ENCODE results near the gene RAB29.

RAB29 gene

DNA sequence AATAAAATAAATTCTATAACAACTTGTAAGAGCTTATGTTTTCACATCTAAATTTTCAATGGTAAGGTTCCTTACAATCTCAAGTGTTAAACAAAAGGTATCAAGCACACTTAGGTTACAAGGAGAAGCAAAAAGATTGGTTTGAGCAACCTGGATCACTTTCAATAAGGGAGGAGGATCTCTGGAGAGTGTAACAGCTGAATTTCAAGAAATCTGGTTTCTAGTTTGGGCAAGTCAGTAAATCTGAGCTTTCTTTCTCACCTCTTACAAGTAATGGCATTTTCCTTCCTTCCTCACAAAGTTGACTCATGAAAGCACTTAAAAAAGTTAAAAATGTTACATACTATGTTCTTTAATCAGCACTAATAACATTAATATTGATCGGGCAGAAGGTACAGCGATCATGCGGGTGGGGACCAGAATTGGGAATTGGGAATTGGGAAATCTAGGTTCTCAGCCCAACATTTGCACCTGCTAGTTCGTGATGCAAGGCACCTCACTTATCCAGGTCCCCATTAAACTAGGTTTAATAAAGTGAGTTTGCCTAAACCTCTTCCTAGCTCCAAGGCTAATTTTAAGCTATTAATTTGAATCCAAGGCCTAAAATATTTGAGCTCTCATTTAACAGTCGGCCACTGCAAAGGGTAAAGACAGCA, 28.4 kb downstream of the RAB29 start:
- Histone ChIP-seq H3K36me3 (no peaks in the 10 kb centered on the region), H3K4me3 (ENCODE audit: low read depth in 1 of 2, low read length in 1 of 2) (no peak overlapping the region), H3K4me1 (ENCODE audit: control insufficient read depth in 1 of 2, insufficient read depth in 1 of 2, low read depth in 1 of 2, low read length in 1 of 2) (peaks cover 12 to 15% of the 10 kb centered on the region in 2 experiments), H3K27me3 (no peaks in the 10 kb centered on the region), H3K27ac (peak overlapping the region; percentile 4), H3K9me3 (no peaks in the 10 kb centered on the region)
- no peak for TF ChIP-seq CTCF (IDR thresholded peaks at IDR 0.05)

DNA sequence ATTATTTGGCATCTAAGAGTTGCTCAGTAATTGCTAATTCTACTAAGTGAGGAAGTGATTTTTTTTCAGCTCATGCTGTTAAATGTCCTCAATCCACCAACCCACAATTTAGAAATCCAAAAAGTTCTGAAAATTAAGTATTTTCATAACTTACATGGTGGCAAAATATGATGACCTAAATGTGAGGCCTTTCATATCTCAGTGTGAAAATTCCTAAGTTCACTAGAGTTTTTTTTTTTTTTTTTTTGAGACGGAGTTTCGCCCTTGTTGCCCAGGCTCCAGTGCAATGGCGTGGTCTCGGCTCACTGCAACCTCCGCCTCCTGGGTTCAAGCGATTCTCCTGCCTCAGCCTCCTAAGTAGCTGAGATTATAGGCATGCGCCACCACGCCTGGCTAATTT, 30.9 kb downstream of the RAB29 start:
- H3K9me3 ChIP-seq: no peaks in the 10 kb centered on the region
- no peak overlapping the region for H3K27ac ChIP-seq
- TF ChIP-seq CTCF (IDR thresholded peaks at IDR 0.05): no peak
- H3K4me1 ChIP-seq (ENCODE audit: control insufficient read depth in 1 of 2, insufficient read depth in 1 of 2, low read depth in 1 of 2, low read length in 1 of 2): peaks cover 7 to 9% of the 10 kb centered on the region in 2 experiments
- no peaks in the 10 kb centered on the region for H3K36me3 ChIP-seq
- no peaks in the 10 kb centered on the region for H3K27me3 ChIP-seq
- H3K4me3 ChIP-seq (ENCODE audit: low read depth in 1 of 2, low read length in 1 of 2): no peak overlapping the region

- Histone ChIP-seq H3K27me3 (no peaks in the 10 kb centered on the region), H3K4me1 (ENCODE audit: control insufficient read depth in 1 of 2, insufficient read depth in 1 of 2, low read depth in 1 of 2, low read length in 1 of 2) (peaks cover 7 to 9% of the 10 kb centered on the region in 2 experiments), H3K4me3 (ENCODE audit: low read depth in 1 of 2, low read length in 1 of 2) (no peak overlapping the region), H3K36me3 (no peaks in the 10 kb centered on the region), H3K27ac (no peak overlapping the region), H3K9me3 (no peaks in the 10 kb centered on the region)
- TF ChIP-seq CTCF (IDR thresholded peaks at IDR 0.05): no peak
Measured at GRCh38 chr1:205743977-205744376, 31.3 kb downstream of the RAB29 start.

DNA sequence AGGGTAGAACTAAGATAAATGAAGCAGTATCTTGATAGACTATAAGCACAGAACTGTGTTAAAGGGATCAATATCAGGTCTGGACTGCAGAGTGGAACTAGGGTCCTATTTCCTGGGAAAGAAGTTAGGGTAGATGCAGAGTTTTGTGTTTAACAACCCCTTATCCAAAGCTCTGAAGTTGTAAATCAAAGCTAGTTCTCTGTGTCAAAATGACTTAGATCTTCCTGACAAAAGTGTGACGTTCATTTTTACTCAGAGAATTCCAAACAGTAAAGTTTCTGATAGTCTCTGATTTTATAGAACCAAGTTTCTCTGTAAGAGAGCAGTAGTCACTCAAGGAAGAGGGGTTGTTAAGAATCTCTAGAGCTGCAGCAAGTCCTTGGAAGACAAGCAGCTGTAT, 33.6 kb downstream of the RAB29 start:
- no peaks in the 10 kb centered on the region for H3K9me3 ChIP-seq
- no peaks in the 10 kb centered on the region for H3K36me3 ChIP-seq
- TF ChIP-seq CTCF (IDR thresholded peaks at IDR 0.05): no peak
- no peak overlapping the region for H3K4me3 ChIP-seq (ENCODE audit: low read depth in 1 of 2, low read length in 1 of 2)
- H3K27ac ChIP-seq: no peak overlapping the region
- no peaks in the 10 kb centered on the region for H3K27me3 ChIP-seq
- H3K4me1 ChIP-seq (ENCODE audit: control insufficient read depth in 1 of 2, insufficient read depth in 1 of 2, low read depth in 1 of 2, low read length in 1 of 2): no peaks in the 10 kb centered on the region

GRCh38 chr1:205739348-205740160, 35.7 kb downstream of the RAB29 start:
- no peak overlapping the region for H3K4me3 ChIP-seq (ENCODE audit: low read depth in 1 of 2, low read length in 1 of 2)
- H3K27me3 ChIP-seq: no peaks in the 10 kb centered on the region
- H3K9me3 ChIP-seq: no peaks in the 10 kb centered on the region
- H3K4me1 ChIP-seq (ENCODE audit: control insufficient read depth in 1 of 2, insufficient read depth in 1 of 2, low read depth in 1 of 2, low read length in 1 of 2): no peaks in the 10 kb centered on the region
- no peak overlapping the region for H3K27ac ChIP-seq
- TF ChIP-seq CTCF (IDR thresholded peaks at IDR 0.05): no peak
- H3K36me3 ChIP-seq: no peaks in the 10 kb centered on the region

Data from neutrophil (primary cell).